ENCODE measurements around the gene SERPINA1.
A peak's percentile ranks its signal among the peaks of the same experiment; 100 is the strongest.

Gene SERPINA1

GRCh38 chr14:94389731-94390371 lies 1.4 kb upstream of the SERPINA1 start:
- in situ Hi-C loops (cut with MboI; ENCODE audit: low sequenced_read_pairs, unreplicated experiment), result no loop called here
- TF ChIP-seq CTCF (IDR thresholded peaks at IDR 0.05; ENCODE audit: borderline replicate concordance, control extremely low read depth, extremely low read depth, insufficient read depth, missing control alignments), result no peak
- DNase-seq (ENCODE audit: low spot score), result peak; percentile 13

GRCh38 chr14:94389104-94389469 lies 685 bp upstream of the SERPINA1 start:
- no peak for TF ChIP-seq CTCF (IDR thresholded peaks at IDR 0.05; ENCODE audit: borderline replicate concordance, control extremely low read depth, extremely low read depth, insufficient read depth, missing control alignments)
- no peak for DNase-seq (ENCODE audit: low spot score)
- in situ Hi-C loops (cut with MboI; ENCODE audit: low sequenced_read_pairs, unreplicated experiment), result no loop called here

GRCh38 chr14:94388027-94388383 lies 397 bp downstream of the SERPINA1 start:
- in situ Hi-C loops (cut with MboI; ENCODE audit: low sequenced_read_pairs, unreplicated experiment), result no loop called here
- no peak for TF ChIP-seq CTCF (IDR thresholded peaks at IDR 0.05; ENCODE audit: borderline replicate concordance, control extremely low read depth, extremely low read depth, insufficient read depth, missing control alignments)
- DNase-seq (ENCODE audit: low spot score), result no peak

- in situ Hi-C loops (cut with MboI; ENCODE audit: low sequenced_read_pairs, unreplicated experiment), result no loop called here
- DNase-seq (ENCODE audit: low spot score), result no peak
- TF ChIP-seq CTCF (IDR thresholded peaks at IDR 0.05; ENCODE audit: borderline replicate concordance, control extremely low read depth, extremely low read depth, insufficient read depth, missing control alignments), result no peak
These were observed 1.1 kb downstream of the SERPINA1 start for GRCh38 chr14:94387051-94388026.

GRCh38 chr14:94386085-94387031 lies 2.0 kb downstream of the SERPINA1 start:
- in situ Hi-C loops (cut with MboI; ENCODE audit: low sequenced_read_pairs, unreplicated experiment), result no loop called here
- no peak for TF ChIP-seq CTCF (IDR thresholded peaks at IDR 0.05; ENCODE audit: borderline replicate concordance, control extremely low read depth, extremely low read depth, insufficient read depth, missing control alignments)
- DNase-seq (ENCODE audit: low spot score), result peak; percentile 4

- peak; percentile 11 for DNase-seq (ENCODE audit: low spot score)
- TF ChIP-seq CTCF (IDR thresholded peaks at IDR 0.05; ENCODE audit: borderline replicate concordance, control extremely low read depth, extremely low read depth, insufficient read depth, missing control alignments), result no peak
- in situ Hi-C loops (cut with MboI; ENCODE audit: low sequenced_read_pairs, unreplicated experiment), result no loop called here
These were observed 2.8 kb downstream of the SERPINA1 start for GRCh38 chr14:94385553-94386057.

Measured in GM13976 (cell line).